ENCODE results near the gene EEFSEC.

The EEFSEC gene

GRCh38 chr3:128407247-128407646, 254.0 kb downstream of the EEFSEC start:
- Histone ChIP-seq H3K27me3 (ENCODE audit: control insufficient read depth, insufficient read depth, low read length) (no peaks in the 10 kb centered on the region), H3K9ac (ENCODE audit: low read length) (no peak overlapping the region), H3K4me3 (ENCODE audit: low read length) (no peak overlapping the region), H3K4me1 (ENCODE audit: control insufficient read depth, insufficient read depth, low read length) (peaks cover 3% of the 10 kb centered on the region), H3K9me3 (ENCODE audit: control insufficient read depth, low read length) (no peaks in the 10 kb centered on the region), H3K36me3 (ENCODE audit: control insufficient read depth, insufficient read depth, low read length) (no peaks in the 10 kb centered on the region)

GRCh38 chr3:128408012-128408692, 254.9 kb downstream of the EEFSEC start:
- Histone ChIP-seq H3K4me1 (ENCODE audit: control insufficient read depth, insufficient read depth, low read length) (peaks cover 3% of the 10 kb centered on the region), H3K27me3 (ENCODE audit: control insufficient read depth, insufficient read depth, low read length) (no peaks in the 10 kb centered on the region), H3K9me3 (ENCODE audit: control insufficient read depth, low read length) (no peaks in the 10 kb centered on the region), H3K4me3 (ENCODE audit: low read length) (no peak overlapping the region), H3K36me3 (ENCODE audit: control insufficient read depth, insufficient read depth, low read length) (no peaks in the 10 kb centered on the region), H3K9ac (ENCODE audit: low read length) (no peak overlapping the region)

GRCh38 chr3:128408693-128409623, 255.7 kb downstream of the EEFSEC start:
- Histone ChIP-seq H3K4me3 (ENCODE audit: low read length) (no peak overlapping the region), H3K9ac (ENCODE audit: low read length) (no peak overlapping the region), H3K36me3 (ENCODE audit: control insufficient read depth, insufficient read depth, low read length) (no peaks in the 10 kb centered on the region), H3K4me1 (ENCODE audit: control insufficient read depth, insufficient read depth, low read length) (peaks cover 3% of the 10 kb centered on the region), H3K9me3 (ENCODE audit: control insufficient read depth, low read length) (no peaks in the 10 kb centered on the region), H3K27me3 (ENCODE audit: control insufficient read depth, insufficient read depth, low read length) (no peaks in the 10 kb centered on the region)

- no peak overlapping the region for H3K9ac ChIP-seq (ENCODE audit: low read length)
Observed at GRCh38 chr3:128409624-128410581, 256.6 kb downstream of the EEFSEC start.

GRCh38 chr3:128410669-128411573, 257.6 kb downstream of the EEFSEC start:
- no peaks in the 10 kb centered on the region for H3K27me3 ChIP-seq (ENCODE audit: control insufficient read depth, insufficient read depth, low read length)
- no peaks in the 10 kb centered on the region for H3K9me3 ChIP-seq (ENCODE audit: control insufficient read depth, low read length)
- H3K4me3 ChIP-seq (ENCODE audit: low read length), result no peak overlapping the region
- peaks cover 3% of the 10 kb centered on the region for H3K4me1 ChIP-seq (ENCODE audit: control insufficient read depth, insufficient read depth, low read length)
- no peak overlapping the region for H3K9ac ChIP-seq (ENCODE audit: low read length)
- H3K36me3 ChIP-seq (ENCODE audit: control insufficient read depth, insufficient read depth, low read length), result no peaks in the 10 kb centered on the region

More at GRCh38 chr3:128409624-128410581, 256.6 kb downstream of the EEFSEC start:
- Histone ChIP-seq H3K36me3 (ENCODE audit: control insufficient read depth, insufficient read depth, low read length) (no peaks in the 10 kb centered on the region), H3K9me3 (ENCODE audit: control insufficient read depth, low read length) (no peaks in the 10 kb centered on the region), H3K27me3 (ENCODE audit: control insufficient read depth, insufficient read depth, low read length) (no peaks in the 10 kb centered on the region), H3K4me3 (ENCODE audit: low read length) (no peak overlapping the region), H3K4me1 (ENCODE audit: control insufficient read depth, insufficient read depth, low read length) (peaks cover 3% of the 10 kb centered on the region)

- Histone ChIP-seq H3K36me3 (ENCODE audit: control insufficient read depth, insufficient read depth, low read length) (no peaks in the 10 kb centered on the region), H3K9me3 (ENCODE audit: control insufficient read depth, low read length) (no peaks in the 10 kb centered on the region), H3K27me3 (ENCODE audit: control insufficient read depth, insufficient read depth, low read length) (no peaks in the 10 kb centered on the region), H3K4me3 (ENCODE audit: low read length) (no peak overlapping the region), H3K4me1 (ENCODE audit: control insufficient read depth, insufficient read depth, low read length) (peaks cover 3% of the 10 kb centered on the region), H3K9ac (ENCODE audit: low read length) (no peak overlapping the region)
Observed at GRCh38 chr3:128411574-128412064, 258.3 kb downstream of the EEFSEC start.

GRCh38 chr3:128412180-128413002, 259.1 kb downstream of the EEFSEC start:
- Histone ChIP-seq H3K4me3 (ENCODE audit: low read length) (no peak overlapping the region), H3K27me3 (ENCODE audit: control insufficient read depth, insufficient read depth, low read length) (no peaks in the 10 kb centered on the region), H3K9ac (ENCODE audit: low read length) (no peak overlapping the region), H3K9me3 (ENCODE audit: control insufficient read depth, low read length) (no peaks in the 10 kb centered on the region), H3K36me3 (ENCODE audit: control insufficient read depth, insufficient read depth, low read length) (no peaks in the 10 kb centered on the region), H3K4me1 (ENCODE audit: control insufficient read depth, insufficient read depth, low read length) (peaks cover 3% of the 10 kb centered on the region)

- Histone ChIP-seq H3K9ac (ENCODE audit: low read length) (no peak overlapping the region), H3K4me3 (ENCODE audit: low read length) (no peak overlapping the region), H3K27me3 (ENCODE audit: control insufficient read depth, insufficient read depth, low read length) (no peaks in the 10 kb centered on the region), H3K36me3 (ENCODE audit: control insufficient read depth, insufficient read depth, low read length) (no peaks in the 10 kb centered on the region), H3K9me3 (ENCODE audit: control insufficient read depth, low read length) (no peaks in the 10 kb centered on the region), H3K4me1 (ENCODE audit: control insufficient read depth, insufficient read depth, low read length) (peaks cover 3% of the 10 kb centered on the region)
Observed at GRCh38 chr3:128413003-128413370, 259.7 kb downstream of the EEFSEC start.

GRCh38 chr3:128413413-128414205, 260.3 kb downstream of the EEFSEC start:
- Histone ChIP-seq H3K4me3 (ENCODE audit: low read length) (no peak overlapping the region), H3K36me3 (ENCODE audit: control insufficient read depth, insufficient read depth, low read length) (no peaks in the 10 kb centered on the region), H3K9me3 (ENCODE audit: control insufficient read depth, low read length) (no peaks in the 10 kb centered on the region), H3K4me1 (ENCODE audit: control insufficient read depth, insufficient read depth, low read length) (peaks cover 3% of the 10 kb centered on the region), H3K27me3 (ENCODE audit: control insufficient read depth, insufficient read depth, low read length) (no peaks in the 10 kb centered on the region), H3K9ac (ENCODE audit: low read length) (no peak overlapping the region)

Measured in mucosa of stomach (tissue), 1 donor.